SK-N-SH (cell line): ENCODE measurements around the gene SGSM2. TPM values are rescaled to one million over a fixed set of nuclear protein-coding genes. Genes with fewer than 3 reads are reported as not detected.

Source experiments
- CTCF ChIA-PET: fragments of 300-600, 350-600 bp; formaldehyde crosslinking; extraction: SDS; loops from one replicate; lab custom pipeline; 2021; lab: Yijun Ruan, JAX
- POLR2A ChIA-PET: fragments of 350-600 bp; sonication (Branson Sonifier 250); formaldehyde crosslinking; extraction: SDS; loops from one replicate; lab custom pipeline; 2020; ENCODE audit warnings: antibody characterized with exemption, inconsistent platforms; lab: Yijun Ruan, JAX
- DNase-seq: peaks from one replicate; pipeline ENCODE4 v3.0.0; 2012
- H2AFZ ChIP-seq: fragments of 200-600 bp; sonication (generic); 2 replicates; pipeline ENCODE4 v1.8.1; 2016; ENCODE audit warnings: antibody characterized with exemption, mild to moderate bottlenecking, low read depth
- H3F3A ChIP-seq: fragments of 200-600 bp; sonication (generic); replicated peaks from 2 replicates; pipeline ENCODE3; 2016; ENCODE audit warnings: antibody characterized with exemption, mild to moderate bottlenecking; ENCODE audit not compliant: insufficient read depth
- H3K27ac ChIP-seq, 2 experiments: fragments of 200-500 bp in 1 of 2; fragments of 200-600 bp in 1 of 2; sonication (Bioruptor generic) in 1 of 2; sonication (generic), shearing (Covaris generic) in 1 of 2; 2 replicates each; pipeline versions ENCODE4 v1.5.1 to v1.6.1; 2014 to 2016; ENCODE audit warnings: low read depth in 2 of 2, inconsistent platforms in 1 of 2, low read length in 1 of 2, mild to moderate bottlenecking in 1 of 2, mixed read lengths in 1 of 2
- H3K27me3 ChIP-seq: fragments of 200-600 bp; sonication (generic), shearing (Covaris generic); 2 replicates; pipeline ENCODE4 v1.6.1; 2016; ENCODE audit warnings: mixed run types; ENCODE audit not compliant: insufficient read depth
- H3K36me3 ChIP-seq, 2 experiments: fragments of 200-500 bp in 1 of 2; fragments of 200-600 bp in 1 of 2; sonication (Bioruptor generic) in 1 of 2; sonication (generic) in 1 of 2; replicated peaks in 1 of 2; 2 replicates each; pipeline versions ENCODE3 to v1.5.1; 2014 to 2016; ENCODE audit warnings: low read length in 1 of 2, mild to moderate bottlenecking in 1 of 2; ENCODE audit not compliant: insufficient read depth in 2 of 2, control insufficient read depth in 1 of 2
- H3K4me1 ChIP-seq, 2 experiments: fragments of 200-500 bp in 1 of 2; fragments of 200-600 bp in 1 of 2; sonication (Bioruptor generic) in 1 of 2; sonication (generic), shearing (Covaris generic) in 1 of 2; 2 replicates each; pipeline versions ENCODE4 v1.5.1 to v1.6.1; 2014 to 2016; ENCODE audit warnings: low read depth in 1 of 2, low read length in 1 of 2, mixed run types in 1 of 2; ENCODE audit not compliant: insufficient read depth in 2 of 2, control insufficient read depth in 1 of 2
- H3K4me2 ChIP-seq: fragments of 200-600 bp; sonication (generic), shearing (Covaris generic); 2 replicates; pipeline ENCODE4 v1.6.1; 2017; ENCODE audit warnings: mixed run types
- H3K4me3 ChIP-seq, 2 experiments: fragments of 200-500 bp in 1 of 2; fragments of 200-600 bp in 1 of 2; sonication (Bioruptor generic) in 1 of 2; sonication (generic), shearing (Covaris generic) in 1 of 2; 2 replicates each; pipeline versions ENCODE4 v1.5.1 to v1.8.1; 2014 to 2016; ENCODE audit warnings: low read depth in 2 of 2, inconsistent platforms in 1 of 2, low read length in 1 of 2, mild to moderate bottlenecking in 1 of 2, mixed read lengths in 1 of 2, moderate library complexity in 1 of 2
- H3K79me2 ChIP-seq: fragments of 200-600 bp; sonication (generic); 2 replicates; pipeline ENCODE4 v1.8.1; 2017; ENCODE audit warnings: mild to moderate bottlenecking; ENCODE audit not compliant: insufficient read depth
- H3K9ac ChIP-seq: fragments of 200-600 bp; sonication (generic); 2 replicates; pipeline ENCODE4 v1.6.1; 2017; ENCODE audit warnings: mixed run types
- H3K9me2 ChIP-seq: fragments of 200-600 bp; sonication (generic); 2 replicates; pipeline ENCODE4 v1.6.1; 2017; ENCODE audit warnings: mixed run types
- H3K9me3 ChIP-seq: fragments of 200-600 bp; sonication (generic); 2 replicates; pipeline ENCODE4 v1.6.1; 2017; ENCODE audit warnings: mixed run types, mild to moderate bottlenecking, moderate library complexity
- H4K20me1 ChIP-seq: fragments of 200-600 bp; sonication (generic); 2 replicates; pipeline ENCODE4 v1.6.1; 2017; ENCODE audit warnings: mild to moderate bottlenecking, mixed run types; ENCODE audit not compliant: insufficient read depth
- CHD2 ChIP-seq: fragments of 150-350 bp; IDR thresholded peaks from 2 replicates; pipeline ENCODE4 v1.6.1; 2018; ENCODE audit warnings: low read length; ENCODE audit not compliant: partially characterized antibody
- EP300 ChIP-seq, 2 experiments: IDR thresholded peaks; 2 replicates each; pipeline versions ENCODE4 v1.4.0 to v1.6.1; 2012; ENCODE audit warnings: borderline replicate concordance in 1 of 2, low read depth in 1 of 2, low read length in 1 of 2
- GABPA ChIP-seq: IDR thresholded peaks from 2 replicates; pipeline ENCODE4 v1.4.0; 2012; ENCODE audit warnings: low read depth, mild to moderate bottlenecking
- IRF3 ChIP-seq: fragments of 150-350 bp; IDR thresholded peaks from 2 replicates; pipeline ENCODE4 v1.6.1; 2016; ENCODE audit warnings: mild to moderate bottlenecking, low read depth, low read length
- MEF2A ChIP-seq: IDR thresholded peaks from 2 replicates; pipeline ENCODE4 v1.4.0; 2012; ENCODE audit warnings: low read depth, borderline replicate concordance
- MXI1 ChIP-seq: IDR thresholded peaks from 2 replicates; pipeline ENCODE4 v1.6.1; 2012; ENCODE audit warnings: mild to moderate bottlenecking, low read depth, low read length, improper control_type of control experiment
- SIN3A ChIP-seq: IDR thresholded peaks from 2 replicates; pipeline ENCODE4 v1.6.1; 2012; ENCODE audit warnings: low read depth, mild to moderate bottlenecking, low read length, moderate library complexity, borderline replicate concordance
- SMC3 ChIP-seq: IDR thresholded peaks from 2 replicates; pipeline ENCODE4 v1.6.1; 2012; ENCODE audit warnings: low read depth, low read length, improper control_type of control experiment
- YY1 ChIP-seq: IDR thresholded peaks from 2 replicates; pipeline ENCODE4 v1.4.0; 2012; ENCODE audit warnings: low read depth, mild to moderate bottlenecking
- WGBS: methylation state at CpG from one replicate; pipeline ENCODE4 v1.1.6; 2017; ENCODE audit warnings: low lambda C conversion rate; 5-methylcytosine and 5-hydroxymethylcytosine counted together
- polyA plus RNA-seq, 3 experiments: library from polyadenylated mRNA; depleted of rRNA; stranded (reverse); fragments of >200 nt; gene quantifications; 2 replicates each; pipeline ENCODE4 v1.2.3, GENCODE V29; 2012

Gene SGSM2
- polyA plus RNA-seq, 1 of the 3 experiments (the other 2 are of a cell fraction): 85.9 TPM

- TF ChIP-seq SIN3A (no peak), YY1 (no peak)
Observed at GRCh38 chr17:2365132-2365531, 27.8 kb downstream of the SGSM2 start (continued).

- Histone ChIP-seq H4K20me1 (no peaks in the 10 kb centered on the region), H3K27me3 (no peaks in the 10 kb centered on the region), H3K4me1 (no peaks in the 10 kb centered on the region; a peak in 1 of 4 replicates), H3F3A (no peaks in the 10 kb centered on the region), H3K27ac (no peak overlapping the region), H3K36me3 (peaks cover 0 to 75% of the 10 kb centered on the region in 2 experiments), H3K9me2 (no peaks in the 10 kb centered on the region), H3K9me3 (no peaks in the 10 kb centered on the region), H3K9ac (no peak overlapping the region), H2AFZ (no peak overlapping the region), H3K4me3 (no peak overlapping the region), H3K4me2 (no peak overlapping the region), H3K79me2 (no peaks in the 10 kb centered on the region)
- no peak for TF ChIP-seq SMC3
- 90% methylated on average over 26 of the region's 26 CpGs for WGBS
- DNase-seq: no peak
- POLR2A ChIA-PET: no interaction called here
- CTCF ChIA-PET: interaction anchor here (1.1 to 26.4 kb wide), 4 partner anchors 14 to 42 kb away, joined by 3 to 654 read pairs (median 74); partner anchors contain the start of gene MNT
Observed at GRCh38 chr17:2366747-2367494, 29.6 kb downstream of the SGSM2 start.

GRCh38 chr17:2368359-2368758, 31.1 kb downstream of the SGSM2 start:
- POLR2A ChIA-PET: interaction anchor here (0.7 kb wide), 1 partner anchor 35 kb away, joined by 3 read pairs; no protein-coding TSS in a partner anchor
- Histone ChIP-seq H3K4me3 (no peak overlapping the region), H3F3A (no peaks in the 10 kb centered on the region), H2AFZ (no peak overlapping the region), H3K9ac (no peak overlapping the region), H3K27ac (no peak overlapping the region; a peak in 1 of 4 replicates), H3K4me1 (no peaks in the 10 kb centered on the region; a peak in 1 of 4 replicates), H3K9me2 (no peaks in the 10 kb centered on the region), H3K9me3 (no peaks in the 10 kb centered on the region), H4K20me1 (no peaks in the 10 kb centered on the region), H3K4me2 (no peak overlapping the region), H3K27me3 (no peaks in the 10 kb centered on the region), H3K79me2 (no peaks in the 10 kb centered on the region), H3K36me3 (peaks cover 0 to 77% of the 10 kb centered on the region in 2 experiments)
- 88% methylated on average over 4 of the region's 8 CpGs for WGBS
- TF ChIP-seq CHD2: no peak
- CTCF ChIA-PET: interaction anchor here (7.5 to 26.4 kb wide), 3 partner anchors 14 to 41 kb away, joined by 59 to 654 read pairs (median 88); partner anchors contain the start of gene MNT
- DNase-seq: peak; percentile 26

GRCh38 chr17:2369039-2369438, 31.7 kb downstream of the SGSM2 start:
- Histone ChIP-seq H3K9me2 (no peaks in the 10 kb centered on the region), H4K20me1 (no peaks in the 10 kb centered on the region), H3K9ac (no peak overlapping the region)
- TF ChIP-seq MEF2A (no peak), SMC3 (no peak), IRF3 (no peak), GABPA (no peak), MXI1 (no peak), EP300 (IDR thresholded peaks at IDR 0.05; ENCODE audit: borderline replicate concordance in 1 of 2, low read depth in 1 of 2, low read length in 1 of 2) (no peak), YY1 (no peak)
- TF ChIP-seq, all 33 proteins: peak for 0
- WGBS: 88% methylated on average over 4 of the region's 5 CpGs
- H3K36me3 ChIP-seq: peaks cover 0 to 76% of the 10 kb centered on the region in 2 experiments
- no peaks in the 10 kb centered on the region for H3K79me2 ChIP-seq
- H3K4me2 ChIP-seq: no peak overlapping the region
- POLR2A ChIA-PET: interaction anchor here (0.7 kb wide), 1 partner anchor 36 kb away, joined by 3 read pairs; no protein-coding TSS in a partner anchor
- DNase-seq: no peak
- no peaks in the 10 kb centered on the region; a peak in 1 of 4 replicates for H3K4me1 ChIP-seq
- H3K4me3 ChIP-seq: no peak overlapping the region
- no peaks in the 10 kb centered on the region for H3K9me3 ChIP-seq
- CTCF ChIA-PET: interaction anchor here (1.1 to 26.4 kb wide), 5 partner anchors 9 to 65 kb away, joined by 3 to 654 read pairs (median 59); partner anchors contain the start of gene MNT
- no peaks in the 10 kb centered on the region for H3F3A ChIP-seq
- H2AFZ ChIP-seq: no peak overlapping the region
- no peak overlapping the region; a peak in 1 of 4 replicates for H3K27ac ChIP-seq
- H3K27me3 ChIP-seq: no peaks in the 10 kb centered on the region
